ENCODE data around the gene USH1G.
"Not testable (repeated sequence)": the region's sequence is repeated elsewhere in the genome, so short reads cannot be mapped to it uniquely, and the experiment has no call there.

USH1G gene

DNA sequence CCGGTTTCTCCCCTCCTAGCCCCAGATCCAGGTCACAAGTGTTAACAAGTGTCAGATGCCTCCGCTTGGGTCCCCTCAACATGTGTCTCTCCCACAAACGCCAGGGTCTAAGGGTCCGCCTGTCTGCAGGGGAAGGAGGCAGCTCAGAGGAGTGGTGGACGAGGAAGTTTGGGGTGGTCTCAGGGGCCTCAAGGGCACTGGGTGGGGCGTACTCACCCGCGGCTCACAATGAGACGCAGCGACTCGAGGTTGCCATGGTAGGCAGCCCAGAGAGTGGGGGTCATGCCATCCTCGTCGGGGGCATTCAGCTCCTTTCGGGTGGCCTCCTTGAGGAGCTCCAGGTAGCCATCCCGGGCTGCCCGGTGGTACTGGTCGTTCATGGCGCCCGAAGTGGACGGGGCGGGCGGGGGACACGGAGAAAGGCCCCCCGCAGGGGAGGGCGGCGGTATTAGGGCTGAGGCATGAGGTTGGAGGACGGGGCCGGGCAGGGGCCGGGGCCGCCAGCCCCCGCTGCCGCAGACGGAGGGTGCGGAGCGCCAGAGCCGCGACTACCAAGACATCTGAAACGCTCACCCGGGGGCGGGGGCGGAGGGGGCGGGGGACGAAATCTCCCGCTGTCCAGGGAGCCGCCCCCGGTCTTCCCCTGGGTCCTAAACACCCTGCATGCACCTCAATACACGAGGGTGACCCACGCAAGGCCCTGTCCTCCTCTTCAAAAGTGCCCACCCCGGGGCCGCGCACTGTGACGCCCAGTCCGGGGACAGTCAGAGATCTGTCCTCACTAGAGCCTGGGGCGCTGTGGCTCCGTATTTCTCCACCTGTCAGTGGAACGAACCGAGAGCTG, at the start of gene USH1G:
Gene USH1G (minus strand): TSS at position 562 of the 844 bp plus-strand sequence. CDS start 182 bp downstream, at position 380.
- H3K27me3 Mint-ChIP-seq = peaks cover 73% of the 10 kb centered on the region
- H3K4me3 Mint-ChIP-seq = peak within 1 kb of the TSS; percentile 49
- ATAC-seq (replicated peaks; ENCODE audit: extremely low read depth, poor library complexity, severe bottlenecking) (peak; percentile 42), DNase-seq (ENCODE audit: low spot score in 2 of 2) (peak in 1 of 2 donors; percentile 22)
- H3K36me3 Mint-ChIP-seq (ENCODE audit: insufficient read depth) = peaks cover 4% of the 10 kb centered on the region
- H3K27ac Mint-ChIP-seq (ENCODE audit: low read depth) = no peak within 1 kb of the TSS
- H3K4me1 Mint-ChIP-seq = peaks cover 13% of the 10 kb centered on the region
- no peaks in the 10 kb centered on the region for H3K9me3 Mint-ChIP-seq

DNA sequence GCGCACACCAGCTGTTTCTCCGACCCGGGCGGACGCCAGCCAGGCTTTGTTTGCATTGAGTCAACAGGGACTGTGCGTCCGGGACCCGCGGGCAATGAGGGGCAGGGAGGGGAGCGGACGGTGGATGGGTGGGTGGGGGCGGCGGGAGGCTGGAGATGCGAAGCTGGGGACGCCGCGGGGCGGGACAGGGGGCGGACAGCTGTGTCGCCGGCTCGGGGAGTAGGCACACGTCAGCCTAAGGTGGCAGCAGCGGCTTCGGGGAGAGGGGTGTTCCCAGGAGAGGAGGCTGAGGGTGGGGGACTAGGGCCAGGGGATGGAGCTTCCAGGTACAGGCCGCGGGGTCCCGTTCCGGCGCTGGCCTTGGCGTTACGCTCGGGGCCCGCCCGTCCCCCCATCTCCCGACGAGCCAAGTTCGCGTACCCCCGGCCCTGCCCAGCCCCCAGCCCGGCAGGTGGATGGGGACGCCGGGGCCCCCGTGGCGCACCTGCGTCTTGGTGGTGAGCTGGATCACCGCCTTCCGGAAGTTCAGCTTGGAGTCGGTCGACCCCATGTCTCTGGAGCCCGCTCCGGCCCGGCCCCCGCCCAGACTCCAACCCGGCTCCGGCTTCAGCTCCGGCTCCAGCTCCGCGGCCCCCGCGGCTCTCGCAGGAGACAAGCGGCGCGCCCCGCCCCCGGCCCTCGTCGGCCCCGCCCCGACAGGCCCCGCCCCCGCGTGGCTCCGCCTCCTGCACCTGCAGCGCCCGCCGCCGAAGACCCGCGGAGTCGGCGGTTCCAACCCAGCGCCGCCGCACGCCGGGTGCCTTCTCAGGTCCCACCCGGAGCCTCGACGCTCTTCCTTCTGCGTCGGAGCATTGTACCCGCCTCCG, 49.3 kb upstream of the USH1G start, which contains the start of gene HID1:
Gene HID1 (minus strand): TSS at position 653 of the 866 bp plus-strand sequence. CDS start 103 bp downstream, at position 550.
- Mint-ChIP-seq H3K36me3 (ENCODE audit: insufficient read depth) (peaks cover 6% of the 10 kb centered on the region), H3K27ac (ENCODE audit: low read depth) (peak within 1 kb of the TSS; percentile 90), H3K4me3 (peak within 1 kb of the TSS; percentile 85), H3K27me3 (peaks cover 21% of the 10 kb centered on the region), H3K4me1 (peaks cover 7% of the 10 kb centered on the region), H3K9me3 (no peaks in the 10 kb centered on the region)
- peak; percentile 79 for ATAC-seq (replicated peaks; ENCODE audit: extremely low read depth, poor library complexity, severe bottlenecking)
- DNase-seq (ENCODE audit: low spot score in 2 of 2) = peak; percentile 49 to 53

DNA sequence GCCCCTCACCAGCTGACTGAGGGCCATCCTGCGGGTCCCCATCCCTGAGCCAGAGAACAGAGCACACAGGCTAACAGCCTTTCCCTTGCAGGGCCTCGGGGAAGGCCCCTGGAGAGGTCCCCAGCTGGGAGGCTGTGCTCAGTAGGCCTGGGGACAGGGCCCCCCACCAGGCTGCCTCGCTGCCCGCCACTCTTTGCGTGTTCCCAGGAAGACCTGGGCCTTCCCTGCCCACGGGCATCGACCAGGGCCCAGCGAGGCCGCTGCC, 48.7 kb upstream of the USH1G start:
- peak overlapping the region; percentile 85 for H3K4me3 Mint-ChIP-seq

DNA sequence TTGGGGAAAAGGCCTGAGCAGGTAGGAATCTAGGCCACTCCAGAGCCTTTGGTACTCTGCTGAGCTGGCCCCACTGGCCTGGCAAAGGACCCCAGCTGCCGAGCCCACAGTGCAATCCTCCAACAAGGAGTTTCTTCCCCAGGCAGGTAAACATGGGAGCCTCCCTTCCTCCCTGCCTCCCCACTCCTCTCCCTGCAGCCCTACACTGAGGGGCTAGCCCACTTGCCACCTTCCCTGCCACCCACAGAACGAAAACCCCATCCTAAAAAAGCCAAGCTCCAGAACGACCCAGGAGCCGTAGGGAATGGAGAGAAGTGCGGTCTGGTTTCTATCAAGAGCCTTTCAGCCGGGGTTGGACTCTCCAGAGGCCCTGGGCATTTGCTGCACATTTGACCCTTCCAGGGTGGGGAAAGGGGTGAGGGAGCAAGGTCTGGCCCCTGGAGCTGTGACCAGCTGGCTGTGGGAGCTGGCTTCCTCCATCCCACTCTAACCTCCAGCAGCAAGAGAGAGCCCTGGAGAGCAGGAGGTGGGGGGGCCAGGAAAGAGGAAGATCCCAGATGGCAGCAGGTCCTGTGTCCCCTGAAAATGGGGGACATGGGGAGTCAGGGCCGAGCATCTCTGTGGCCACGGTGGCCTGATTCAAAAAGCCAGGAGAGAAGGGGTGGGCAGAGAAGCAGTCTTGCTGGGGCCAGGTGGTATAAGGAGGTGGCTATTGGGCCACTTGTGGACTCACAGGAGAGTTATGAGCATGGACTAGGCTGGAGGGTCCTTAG, 48.2 kb upstream of the USH1G start:
- H3K27ac Mint-ChIP-seq (ENCODE audit: low read depth) = peak overlapping the region; percentile 35
- no peaks in the 10 kb centered on the region for H3K9me3 Mint-ChIP-seq
- ATAC-seq (replicated peaks; ENCODE audit: extremely low read depth, poor library complexity, severe bottlenecking) (no peak), DNase-seq (ENCODE audit: low spot score in 2 of 2) (no peak)
- peaks cover 21% of the 10 kb centered on the region for H3K27me3 Mint-ChIP-seq
- H3K36me3 Mint-ChIP-seq (ENCODE audit: insufficient read depth) = peaks cover 6% of the 10 kb centered on the region
- peak overlapping the region; percentile 85 for H3K4me3 Mint-ChIP-seq
- H3K4me1 Mint-ChIP-seq = peaks cover 7% of the 10 kb centered on the region

More for the DNA sequence above, 48.7 kb upstream of the USH1G start:
- Mint-ChIP-seq H3K27me3 (peaks cover 21% of the 10 kb centered on the region), H3K4me1 (peaks cover 7% of the 10 kb centered on the region), H3K9me3 (no peaks in the 10 kb centered on the region), H3K36me3 (ENCODE audit: insufficient read depth) (peaks cover 6% of the 10 kb centered on the region), H3K27ac (ENCODE audit: low read depth) (peak overlapping the region; percentile 35)
- no peak for ATAC-seq (replicated peaks; ENCODE audit: extremely low read depth, poor library complexity, severe bottlenecking)
- no peak for DNase-seq (ENCODE audit: low spot score in 2 of 2)

DNA sequence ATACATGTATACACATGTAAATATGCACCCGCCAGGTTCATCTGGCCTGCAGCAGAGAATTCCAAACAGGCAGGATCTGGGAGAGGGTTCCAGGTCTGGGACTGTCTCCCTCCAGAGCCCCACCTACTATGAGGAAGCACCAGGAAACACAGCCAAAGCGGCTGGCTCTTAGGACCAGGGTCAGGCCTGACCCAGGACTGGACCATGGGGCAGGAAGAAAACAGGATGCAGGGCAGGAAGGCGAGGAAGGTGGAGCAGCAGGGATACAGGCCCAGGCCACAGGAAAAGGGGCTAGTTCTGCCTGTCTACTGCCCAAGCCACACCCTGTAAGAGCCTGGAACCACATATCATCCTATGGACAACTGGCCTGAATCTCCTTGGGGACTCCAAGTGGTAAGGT, 47.3 kb upstream of the USH1G start:
- Mint-ChIP-seq H3K9me3 (no peaks in the 10 kb centered on the region), H3K27ac (ENCODE audit: low read depth) (no peak overlapping the region), H3K4me1 (peaks cover 7% of the 10 kb centered on the region), H3K4me3 (peak overlapping the region; percentile 25), H3K27me3 (peaks cover 21% of the 10 kb centered on the region), H3K36me3 (ENCODE audit: insufficient read depth) (peaks cover 4% of the 10 kb centered on the region)
- ATAC-seq (replicated peaks; ENCODE audit: extremely low read depth, poor library complexity, severe bottlenecking) (no peak), DNase-seq (ENCODE audit: low spot score in 2 of 2) (no peak)

DNA sequence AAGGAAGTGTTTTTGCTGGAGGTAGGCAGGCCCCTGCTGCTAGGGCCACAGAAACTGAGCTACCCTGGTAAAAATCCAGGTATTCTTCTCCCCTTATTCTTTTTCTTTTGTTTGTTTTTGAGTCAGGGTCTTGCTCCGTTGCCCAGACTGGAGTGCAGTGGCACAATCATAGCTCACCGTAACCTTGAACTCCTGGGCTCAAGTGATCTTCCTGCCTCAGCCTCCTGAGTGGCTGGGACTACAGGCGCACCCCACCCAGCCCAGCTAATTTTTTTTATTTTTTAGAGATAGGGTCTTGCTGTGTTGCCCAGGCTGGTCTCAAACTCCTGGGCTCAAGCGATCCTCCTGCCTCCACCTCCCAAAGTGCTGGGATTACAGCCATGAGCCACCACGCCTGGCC, 46.4 kb upstream of the USH1G start:
- DNase-seq (ENCODE audit: low spot score in 2 of 2); H3K36me3 Mint-ChIP-seq (ENCODE audit: insufficient read depth); H3K9me3 Mint-ChIP-seq; ATAC-seq (replicated peaks; ENCODE audit: extremely low read depth, poor library complexity, severe bottlenecking); H3K4me1 Mint-ChIP-seq; H3K27ac Mint-ChIP-seq (ENCODE audit: low read depth); H3K4me3 Mint-ChIP-seq: not testable (repeated sequence)
- peaks cover 13% of the 10 kb centered on the region for H3K27me3 Mint-ChIP-seq

DNA sequence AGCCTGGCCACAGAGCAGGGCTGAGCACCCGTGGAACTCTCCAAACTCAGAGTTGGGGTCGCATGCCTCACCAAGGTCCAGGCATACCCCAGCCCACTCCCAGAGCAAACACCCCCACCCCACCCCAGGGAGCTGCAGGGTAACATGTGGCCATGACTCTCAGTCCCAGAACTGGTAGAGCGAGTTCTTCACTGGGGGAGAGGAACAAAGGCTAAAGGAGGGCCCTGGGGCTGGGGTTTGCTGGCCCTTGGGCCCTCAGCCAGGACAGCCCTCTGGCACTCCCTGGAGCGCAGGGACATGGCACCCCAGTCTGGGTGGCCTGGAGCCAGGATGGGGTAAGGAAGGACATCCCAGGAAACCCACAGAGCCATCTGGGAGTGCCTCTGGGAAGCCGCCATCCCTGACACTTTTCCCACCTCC, 45.3 kb upstream of the USH1G start:
- ATAC-seq (replicated peaks; ENCODE audit: extremely low read depth, poor library complexity, severe bottlenecking) = no peak
- peaks cover 8% of the 10 kb centered on the region for H3K27me3 Mint-ChIP-seq
- DNase-seq (ENCODE audit: low spot score in 2 of 2) = no peak
- H3K4me1 Mint-ChIP-seq = peaks cover 7% of the 10 kb centered on the region
- H3K27ac Mint-ChIP-seq (ENCODE audit: low read depth) = no peak overlapping the region
- H3K9me3 Mint-ChIP-seq = no peaks in the 10 kb centered on the region
- peaks cover 5% of the 10 kb centered on the region for H3K36me3 Mint-ChIP-seq (ENCODE audit: insufficient read depth)
- H3K4me3 Mint-ChIP-seq = no peak overlapping the region

DNA sequence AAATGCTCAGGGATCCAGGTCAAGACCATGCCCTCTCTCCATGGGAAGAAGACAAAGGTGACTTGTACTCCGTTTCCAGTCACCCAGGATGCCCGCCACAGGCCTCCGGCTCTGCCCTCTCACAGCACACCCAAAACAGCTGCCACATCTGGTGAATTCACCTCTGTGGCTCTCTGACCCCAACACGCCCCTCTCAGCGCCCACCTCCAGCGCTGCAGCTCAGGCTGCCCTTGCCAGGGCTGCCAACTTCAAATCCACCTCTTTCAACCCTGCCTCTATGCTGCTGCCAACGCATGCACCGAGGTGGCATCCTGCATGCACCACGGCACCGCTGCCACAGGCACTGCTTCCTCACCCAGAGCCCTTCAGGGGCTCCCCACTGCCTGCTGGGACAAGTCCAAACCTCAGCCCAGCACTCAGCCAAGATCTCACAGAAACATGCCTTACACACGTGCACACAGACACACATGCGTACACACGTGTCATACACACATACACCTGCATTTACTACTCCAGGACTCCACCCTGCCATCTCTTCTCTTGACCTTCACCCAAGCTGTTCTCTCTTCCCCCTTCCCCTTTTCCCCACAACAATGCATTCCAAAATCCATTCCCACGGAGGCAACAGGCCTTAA, 42.0 kb upstream of the USH1G start:
- peaks cover 2% of the 10 kb centered on the region for H3K36me3 Mint-ChIP-seq (ENCODE audit: insufficient read depth)
- H3K4me3 Mint-ChIP-seq = no peak overlapping the region
- ATAC-seq (replicated peaks; ENCODE audit: extremely low read depth, poor library complexity, severe bottlenecking) (no peak), DNase-seq (ENCODE audit: low spot score in 2 of 2) (no peak)
- no peak overlapping the region for H3K27ac Mint-ChIP-seq (ENCODE audit: low read depth)
- H3K27me3 Mint-ChIP-seq = no peaks in the 10 kb centered on the region
- peaks cover 5% of the 10 kb centered on the region for H3K4me1 Mint-ChIP-seq
- H3K9me3 Mint-ChIP-seq = no peaks in the 10 kb centered on the region

DNA sequence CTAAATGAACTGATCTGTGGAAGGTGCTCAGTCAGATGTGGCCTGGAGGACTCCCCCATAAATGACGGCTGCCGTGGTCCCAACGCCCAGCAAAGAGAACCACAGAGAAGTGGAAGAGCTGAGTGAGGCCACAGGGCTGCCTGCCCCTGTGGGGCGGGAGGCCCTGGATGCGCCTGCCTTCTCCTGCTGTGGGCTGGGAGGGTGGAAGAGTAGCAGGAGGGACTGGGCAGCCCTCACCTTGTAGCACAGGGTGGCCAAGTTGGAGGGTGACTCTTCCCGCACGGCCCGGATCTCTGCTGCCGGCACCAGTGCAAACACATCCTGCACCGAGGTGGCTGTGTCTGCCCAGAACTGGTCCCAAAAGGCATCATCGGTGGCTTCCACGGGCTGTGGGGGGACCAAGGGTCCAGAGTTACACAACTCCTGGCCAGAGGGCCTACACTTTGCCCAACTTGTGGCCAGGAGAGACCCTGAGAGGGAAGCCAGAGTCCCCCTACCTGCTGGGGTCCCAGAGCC, 41.2 kb upstream of the USH1G start:
- H3K27ac Mint-ChIP-seq (ENCODE audit: low read depth) = no peak overlapping the region
- ATAC-seq (replicated peaks; ENCODE audit: extremely low read depth, poor library complexity, severe bottlenecking) (no peak), DNase-seq (ENCODE audit: low spot score in 2 of 2) (no peak)
- peaks cover 2% of the 10 kb centered on the region for H3K36me3 Mint-ChIP-seq (ENCODE audit: insufficient read depth)
- no peak overlapping the region for H3K4me3 Mint-ChIP-seq
- H3K27me3 Mint-ChIP-seq = no peaks in the 10 kb centered on the region
- peaks cover 10% of the 10 kb centered on the region for H3K4me1 Mint-ChIP-seq
- no peaks in the 10 kb centered on the region for H3K9me3 Mint-ChIP-seq

DNA sequence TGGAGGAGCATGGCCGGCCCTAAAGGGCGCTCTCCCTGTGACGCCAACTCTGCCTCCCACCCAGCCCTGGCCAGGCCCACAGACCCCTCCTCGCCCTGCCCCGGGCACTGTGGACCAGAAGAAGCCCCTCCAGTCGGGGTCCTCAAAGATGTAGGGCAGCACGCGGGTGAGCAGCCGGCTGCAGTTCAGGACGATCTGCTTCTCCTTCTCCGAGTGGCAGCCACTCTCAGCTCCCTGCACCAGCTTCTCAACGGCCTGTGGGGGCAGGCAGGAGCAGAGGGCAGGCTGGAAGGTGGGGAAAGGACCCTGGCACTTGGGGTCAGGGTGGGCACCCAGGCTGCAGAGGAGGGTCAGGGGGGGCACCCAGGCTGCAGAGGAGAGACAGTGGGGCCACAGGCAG, 40.6 kb upstream of the USH1G start:
- ATAC-seq (replicated peaks; ENCODE audit: extremely low read depth, poor library complexity, severe bottlenecking) (no peak), DNase-seq (ENCODE audit: low spot score in 2 of 2) (no peak)
- Mint-ChIP-seq H3K27ac (ENCODE audit: low read depth) (no peak overlapping the region), H3K27me3 (no peaks in the 10 kb centered on the region), H3K4me3 (no peak overlapping the region), H3K4me1 (peaks cover 11% of the 10 kb centered on the region), H3K9me3 (no peaks in the 10 kb centered on the region), H3K36me3 (ENCODE audit: insufficient read depth) (peaks cover 2% of the 10 kb centered on the region)

DNA sequence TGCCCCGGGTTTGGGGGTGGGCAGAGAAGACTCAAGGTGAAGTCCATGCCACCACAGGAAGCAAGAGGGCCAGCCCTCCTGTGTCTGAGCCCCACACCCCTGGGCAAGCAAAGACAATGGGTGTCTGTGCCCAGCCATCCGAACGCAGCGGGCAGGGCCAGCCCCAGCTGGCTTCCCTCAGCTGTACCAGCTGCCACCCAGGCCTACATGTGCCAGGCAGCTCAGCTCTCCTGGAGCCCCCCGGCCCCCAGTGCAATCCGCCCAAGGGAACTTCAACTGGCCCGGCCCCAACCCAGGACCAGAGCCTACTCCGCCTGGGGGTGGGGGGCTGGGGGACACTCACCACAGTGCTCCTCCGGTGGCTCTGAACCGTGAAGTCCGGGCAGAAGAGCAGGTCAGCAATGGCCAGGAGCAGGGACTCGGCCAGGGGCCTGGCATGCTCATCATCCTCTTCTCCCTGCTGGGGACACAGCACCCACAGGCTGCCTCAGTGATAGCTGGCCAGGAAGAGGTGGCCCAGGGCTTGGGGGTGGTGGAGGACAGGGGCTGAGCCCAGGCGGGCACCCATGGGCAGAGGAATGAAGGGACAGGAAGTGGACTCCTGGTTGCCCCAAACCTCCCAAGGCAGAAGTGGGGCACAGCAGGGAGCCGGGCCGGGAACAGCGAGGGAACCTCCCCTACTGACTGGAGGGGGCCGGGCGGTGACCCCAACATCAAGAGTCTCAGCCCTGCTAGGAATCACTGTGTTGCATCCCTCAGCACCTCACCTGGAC, 39.8 kb upstream of the USH1G start:
- Mint-ChIP-seq H3K36me3 (ENCODE audit: insufficient read depth) (peaks cover 2% of the 10 kb centered on the region), H3K27me3 (no peaks in the 10 kb centered on the region), H3K4me1 (peaks cover 11% of the 10 kb centered on the region), H3K4me3 (no peak overlapping the region), H3K27ac (ENCODE audit: low read depth) (no peak overlapping the region), H3K9me3 (no peaks in the 10 kb centered on the region)
- no peak for ATAC-seq (replicated peaks; ENCODE audit: extremely low read depth, poor library complexity, severe bottlenecking)
- no peak for DNase-seq (ENCODE audit: low spot score in 2 of 2)

Data from central memory CD8-positive, alpha-beta T cell (primary cell).